Neural cell (in vitro differentiated cells): ENCODE measurements around the gene SH3TC2. TPM values are rescaled to one million over a fixed set of nuclear protein-coding genes. Genes with fewer than 3 reads are reported as not detected.

ENCODE experiments used
- H2AFZ ChIP-seq: fragments of 200-600, 300-800 bp; sonication (generic), shearing (Covaris generic); 2 replicates; pipeline ENCODE4 v1.6.0; 2014; ENCODE audit warnings: low read depth, mild to moderate bottlenecking, antibody characterized with exemption, low read length, moderate library complexity
- H3F3A ChIP-seq: fragments of 200-600 bp; shearing (Covaris generic); 2 replicates; pipeline ENCODE4 v1.6.1; 2016; ENCODE audit warnings: mild to moderate bottlenecking, moderate library complexity, mixed read lengths, antibody characterized with exemption, low read length; ENCODE audit not compliant: insufficient read depth, poor library complexity, severe bottlenecking
- H3K27ac ChIP-seq: fragments of 200-600, 300-800 bp; sonication (generic), shearing (Covaris generic); 2 replicates; pipeline ENCODE4 v1.5.1; 2014; ENCODE audit warnings: mild to moderate bottlenecking, low read length, moderate library complexity
- H3K27me3 ChIP-seq: fragments of 300-800, 200-600 bp; sonication (generic), shearing (Covaris generic); 2 replicates; pipeline ENCODE4 v1.6.0; 2014; ENCODE audit warnings: mild to moderate bottlenecking, low read depth, low read length, moderate library complexity; ENCODE audit not compliant: insufficient read depth
- H3K36me3 ChIP-seq: fragments of 300-800, 200-600 bp; sonication (generic), shearing (Covaris generic); 2 replicates; pipeline ENCODE4 v1.5.1; 2014; ENCODE audit warnings: mild to moderate bottlenecking, antibody characterized with exemption, low read length, moderate library complexity; ENCODE audit not compliant: insufficient read depth
- H3K4me2 ChIP-seq: fragments of 300-800, 200-600 bp; sonication (generic), shearing (Covaris generic); 2 replicates; pipeline ENCODE4 v1.6.0; 2014; ENCODE audit warnings: mild to moderate bottlenecking, low read length
- H3K4me3 ChIP-seq: fragments of 300-800, 200-600 bp; sonication (generic), shearing (Covaris generic); 2 replicates; pipeline ENCODE4 v1.5.1; 2014; ENCODE audit warnings: mild to moderate bottlenecking, low read length, moderate library complexity
- H3K79me2 ChIP-seq: fragments of 200-600 bp; shearing (Covaris generic); replicated peaks from 2 replicates; pipeline ENCODE4 v1.6.0; 2014; ENCODE audit warnings: mild to moderate bottlenecking, low read length, moderate library complexity; ENCODE audit not compliant: insufficient read depth
- H3K9ac ChIP-seq: fragments of 300-800, 200-600 bp; sonication (generic), shearing (Covaris generic); 2 replicates; pipeline ENCODE4 v1.6.1; 2016; ENCODE audit warnings: mild to moderate bottlenecking, low read length, mixed read lengths
- H3K9me2 ChIP-seq: fragments of 200-600 bp; shearing (Covaris generic); 2 replicates; pipeline ENCODE4 v1.6.1; 2016; ENCODE audit warnings: mild to moderate bottlenecking, low read length, mixed read lengths; ENCODE audit not compliant: insufficient read depth
- H3K9me3 ChIP-seq: fragments of 200-600, 300-800 bp; sonication (generic), shearing (Covaris generic); 2 replicates; pipeline ENCODE4 v1.6.1; 2016; ENCODE audit warnings: mild to moderate bottlenecking, mixed run types, low read length, moderate library complexity, mixed read lengths
- H4K20me1 ChIP-seq: fragments of 200-600 bp; shearing (Covaris generic); 2 replicates; pipeline ENCODE4 v1.6.1; 2016; ENCODE audit warnings: mild to moderate bottlenecking, mixed run types; ENCODE audit not compliant: insufficient read depth
- EP300 ChIP-seq: fragments of 450-650 bp; conservative IDR thresholded peaks from 2 replicates; pipeline ENCODE4 v1.6.1; 2014; ENCODE audit warnings: antibody characterized with exemption, mild to moderate bottlenecking, moderate library complexity; ENCODE audit not compliant: poor library complexity, severe bottlenecking
- EZH2 ChIP-seq: fragments of 200-600, 300-800 bp; shearing (Covaris generic), sonication (generic); IDR thresholded peaks from 2 replicates; pipeline ENCODE4 v1.6.1; 2014; ENCODE audit warnings: antibody characterized with exemption, low read length, borderline replicate concordance, mild to moderate bottlenecking; ENCODE audit not compliant: insufficient read depth, poor library complexity, severe bottlenecking
- MXI1 ChIP-seq: fragments of 450-650 bp; conservative IDR thresholded peaks from 2 replicates; pipeline ENCODE4 v1.6.1; 2014; ENCODE audit warnings: antibody characterized with exemption, mild to moderate bottlenecking; ENCODE audit not compliant: poor library complexity, severe bottlenecking
- POLR2AphosphoS5 ChIP-seq: IDR thresholded peaks from 2 replicates; pipeline ENCODE4 v1.6.1; 2012
- SMC3 ChIP-seq: fragments of 450-650 bp; conservative IDR thresholded peaks from 2 replicates; pipeline ENCODE4 v1.6.1; 2014; ENCODE audit warnings: antibody characterized with exemption, mild to moderate bottlenecking, moderate library complexity; ENCODE audit not compliant: poor library complexity
- TAF1 ChIP-seq: IDR thresholded peaks from 2 replicates; pipeline ENCODE4 v1.6.1; 2012; ENCODE audit warnings: low read depth
- polyA plus RNA-seq: library from polyadenylated mRNA; depleted of rRNA; stranded (reverse); fragments of >200 nt; gene quantifications from 2 replicates; pipeline ENCODE4 v1.2.3, GENCODE V29; 2014
- TF ChIP-seq, protein P1 (sequence below): fragments of 450-650 bp; IDR thresholded peaks from 2 replicates; pipeline ENCODE4 v1.5.1; 2014; ENCODE audit warnings: antibody characterized with exemption, mild to moderate bottlenecking, moderate library complexity; ENCODE audit not compliant: poor library complexity, severe bottlenecking
- TF ChIP-seq, protein P2 (sequence below): IDR thresholded peaks from 2 replicates; pipeline ENCODE4 v1.6.1; 2012; ENCODE audit warnings: borderline replicate concordance

Gene SH3TC2
- polyA plus RNA-seq, 1 donor from 2014 or later, result not detected

DNA sequence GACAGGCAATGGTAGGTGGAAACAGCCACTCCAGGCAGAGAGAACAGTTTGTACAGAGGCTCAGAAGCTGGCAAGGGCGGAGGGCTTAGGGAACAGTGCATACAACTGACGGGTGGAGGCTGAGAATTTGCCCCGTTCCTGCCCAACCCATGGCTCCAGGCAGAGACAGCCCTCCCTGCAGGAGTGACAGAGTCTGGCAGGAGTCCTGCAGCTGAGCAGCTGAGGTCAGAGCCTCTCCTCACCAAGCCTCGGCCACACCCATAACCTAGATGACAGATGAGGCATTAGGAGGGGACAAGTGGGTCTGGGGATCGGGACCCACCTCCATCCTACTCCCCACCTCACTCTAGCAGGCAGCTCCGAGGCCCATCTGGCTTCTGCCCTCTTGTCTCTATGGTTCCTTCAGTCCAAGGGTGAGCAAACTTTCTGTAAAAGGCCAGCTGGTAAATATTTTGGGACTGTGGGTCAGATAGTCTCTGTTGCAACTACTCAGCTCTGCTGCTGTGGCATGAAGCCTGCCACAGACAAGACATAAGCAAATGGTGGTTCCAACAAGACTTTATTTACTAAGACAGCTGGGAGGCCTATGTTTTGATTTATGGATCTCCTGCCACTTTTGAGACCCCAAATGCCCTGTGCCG is 83.7 kb downstream of the SH3TC2 start:
- TF ChIP-seq POLR2AphosphoS5 (no peak), EZH2 (no peak), TAF1 (no peak), EP300 (no peak), SMC3 (no peak), MXI1 (no peak)
- TF ChIP-seq, protein P1, sequence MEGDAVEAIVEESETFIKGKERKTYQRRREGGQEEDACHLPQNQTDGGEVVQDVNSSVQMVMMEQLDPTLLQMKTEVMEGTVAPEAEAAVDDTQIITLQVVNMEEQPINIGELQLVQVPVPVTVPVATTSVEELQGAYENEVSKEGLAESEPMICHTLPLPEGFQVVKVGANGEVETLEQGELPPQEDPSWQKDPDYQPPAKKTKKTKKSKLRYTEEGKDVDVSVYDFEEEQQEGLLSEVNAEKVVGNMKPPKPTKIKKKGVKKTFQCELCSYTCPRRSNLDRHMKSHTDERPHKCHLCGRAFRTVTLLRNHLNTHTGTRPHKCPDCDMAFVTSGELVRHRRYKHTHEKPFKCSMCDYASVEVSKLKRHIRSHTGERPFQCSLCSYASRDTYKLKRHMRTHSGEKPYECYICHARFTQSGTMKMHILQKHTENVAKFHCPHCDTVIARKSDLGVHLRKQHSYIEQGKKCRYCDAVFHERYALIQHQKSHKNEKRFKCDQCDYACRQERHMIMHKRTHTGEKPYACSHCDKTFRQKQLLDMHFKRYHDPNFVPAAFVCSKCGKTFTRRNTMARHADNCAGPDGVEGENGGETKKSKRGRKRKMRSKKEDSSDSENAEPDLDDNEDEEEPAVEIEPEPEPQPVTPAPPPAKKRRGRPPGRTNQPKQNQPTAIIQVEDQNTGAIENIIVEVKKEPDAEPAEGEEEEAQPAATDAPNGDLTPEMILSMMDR, result no peak
- TF ChIP-seq, protein P2, sequence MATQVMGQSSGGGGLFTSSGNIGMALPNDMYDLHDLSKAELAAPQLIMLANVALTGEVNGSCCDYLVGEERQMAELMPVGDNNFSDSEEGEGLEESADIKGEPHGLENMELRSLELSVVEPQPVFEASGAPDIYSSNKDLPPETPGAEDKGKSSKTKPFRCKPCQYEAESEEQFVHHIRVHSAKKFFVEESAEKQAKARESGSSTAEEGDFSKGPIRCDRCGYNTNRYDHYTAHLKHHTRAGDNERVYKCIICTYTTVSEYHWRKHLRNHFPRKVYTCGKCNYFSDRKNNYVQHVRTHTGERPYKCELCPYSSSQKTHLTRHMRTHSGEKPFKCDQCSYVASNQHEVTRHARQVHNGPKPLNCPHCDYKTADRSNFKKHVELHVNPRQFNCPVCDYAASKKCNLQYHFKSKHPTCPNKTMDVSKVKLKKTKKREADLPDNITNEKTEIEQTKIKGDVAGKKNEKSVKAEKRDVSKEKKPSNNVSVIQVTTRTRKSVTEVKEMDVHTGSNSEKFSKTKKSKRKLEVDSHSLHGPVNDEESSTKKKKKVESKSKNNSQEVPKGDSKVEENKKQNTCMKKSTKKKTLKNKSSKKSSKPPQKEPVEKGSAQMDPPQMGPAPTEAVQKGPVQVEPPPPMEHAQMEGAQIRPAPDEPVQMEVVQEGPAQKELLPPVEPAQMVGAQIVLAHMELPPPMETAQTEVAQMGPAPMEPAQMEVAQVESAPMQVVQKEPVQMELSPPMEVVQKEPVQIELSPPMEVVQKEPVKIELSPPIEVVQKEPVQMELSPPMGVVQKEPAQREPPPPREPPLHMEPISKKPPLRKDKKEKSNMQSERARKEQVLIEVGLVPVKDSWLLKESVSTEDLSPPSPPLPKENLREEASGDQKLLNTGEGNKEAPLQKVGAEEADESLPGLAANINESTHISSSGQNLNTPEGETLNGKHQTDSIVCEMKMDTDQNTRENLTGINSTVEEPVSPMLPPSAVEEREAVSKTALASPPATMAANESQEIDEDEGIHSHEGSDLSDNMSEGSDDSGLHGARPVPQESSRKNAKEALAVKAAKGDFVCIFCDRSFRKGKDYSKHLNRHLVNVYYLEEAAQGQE, result no peak
- Histone ChIP-seq H2AFZ (no peak overlapping the region), H3K27ac (no peak overlapping the region), H3K4me3 (no peak overlapping the region), H4K20me1 (no peaks in the 10 kb centered on the region), H3K9me2 (no peaks in the 10 kb centered on the region), H3K4me2 (no peak overlapping the region), H3F3A (no peaks in the 10 kb centered on the region), H3K9me3 (no peaks in the 10 kb centered on the region), H3K27me3 (no peaks in the 10 kb centered on the region), H3K36me3 (no peaks in the 10 kb centered on the region), H3K79me2 (no peaks in the 10 kb centered on the region), H3K9ac (no peak overlapping the region)

DNA sequence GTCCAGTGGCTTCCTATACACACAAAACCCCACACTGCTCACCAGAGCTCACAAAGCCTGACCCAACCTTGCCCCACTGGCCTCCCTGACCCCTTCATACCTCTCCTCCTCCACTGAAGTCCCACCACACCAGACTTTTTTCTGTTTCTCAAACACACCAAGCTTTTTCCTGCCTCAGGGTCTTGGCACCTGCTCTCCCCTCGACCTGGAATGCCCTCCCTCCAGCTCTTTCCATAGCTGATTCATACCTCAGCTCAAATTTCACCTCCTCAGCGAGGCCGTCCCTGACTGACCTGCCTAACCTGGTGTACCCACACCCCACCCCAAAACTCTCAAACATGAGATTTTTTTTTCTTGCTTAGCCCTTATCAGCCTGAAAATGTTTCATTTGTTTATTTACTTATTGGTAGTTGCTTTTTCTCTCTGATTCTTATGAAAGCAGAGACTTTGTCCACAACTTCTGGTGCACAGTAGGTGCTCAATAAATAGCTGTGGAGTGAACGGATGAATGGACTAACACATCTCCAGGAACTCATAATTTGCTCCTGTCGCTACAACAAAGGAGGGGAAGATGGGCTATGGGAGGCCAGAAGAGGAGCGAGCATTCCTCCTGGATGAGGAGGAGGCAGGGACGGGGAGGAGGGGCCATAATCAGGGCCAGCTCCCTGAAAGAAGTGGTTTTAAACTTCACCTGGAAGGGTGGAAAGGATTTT is 84.3 kb downstream of the SH3TC2 start:
- Histone ChIP-seq H2AFZ (no peak overlapping the region), H3K79me2 (no peaks in the 10 kb centered on the region), H3K4me2 (no peak overlapping the region), H3K9me2 (no peaks in the 10 kb centered on the region), H3K4me3 (no peak overlapping the region), H3K36me3 (no peaks in the 10 kb centered on the region), H3F3A (no peaks in the 10 kb centered on the region), H3K9ac (no peak overlapping the region), H3K27me3 (no peaks in the 10 kb centered on the region), H4K20me1 (no peaks in the 10 kb centered on the region), H3K27ac (no peak overlapping the region), H3K9me3 (no peaks in the 10 kb centered on the region)
- TF ChIP-seq SMC3, result no peak
